IMR-90 (cell line): ENCODE results near the gene TRAT1. TPM values are rescaled to one million over a fixed set of nuclear protein-coding genes. Genes with fewer than 3 reads are reported as not detected.

Experiments used
- ATAC-seq: fragments of 200-7000 bp; cut with Tn5 transposase; 2 replicates; pipeline ENCODE4 v1.9.1; 2020; ENCODE audit warnings: low read depth, mild to moderate bottlenecking, moderate library complexity
- BruUV-seq: library from RNA; stranded (reverse); fragments of 400-500 nt; replicated peaks from 2 replicates; lab custom pipeline; 2021; lab: Mats Ljungman, UMichigan
- CTCF ChIA-PET: fragments of 300-600 bp; formaldehyde crosslinking; extraction: SDS; loops from one replicate; lab custom pipeline; 2021; ENCODE audit warnings: antibody characterized with exemption; lab: Yijun Ruan, JAX
- POLR2A ChIA-PET: fragments of 300-600 bp; sonication (Branson Sonifier 250); formaldehyde crosslinking; loops from one replicate; lab custom pipeline; 2022; ENCODE audit warnings: antibody characterized with exemption; ENCODE audit not compliant: unreplicated experiment; lab: Charles Lee
- DNase-seq: peaks from one replicate; pipeline ENCODE4 v3.0.0; 2013
- H2AFZ ChIP-seq: replicated peaks from 2 replicates; pipeline ENCODE3; 2013; ENCODE audit warnings: low read length, mild to moderate bottlenecking; ENCODE audit not compliant: poor library complexity
- H2AK5ac ChIP-seq: 2 replicates; pipeline ENCODE4 v1.6.1; 2013; ENCODE audit warnings: low read depth, low read length, inconsistent platforms
- H2AK9ac ChIP-seq: replicated peaks from 2 replicates; pipeline ENCODE3; 2013; ENCODE audit warnings: mild to moderate bottlenecking, low read depth, low read length, moderate library complexity; ENCODE audit not compliant: poor library complexity
- H2BK120ac ChIP-seq: 2 replicates; pipeline ENCODE4 v1.6.1; 2013; ENCODE audit warnings: low read depth, low read length, inconsistent platforms
- H2BK15ac ChIP-seq: 3 replicates; pipeline ENCODE4 v1.6.1; 2013; ENCODE audit warnings: low read depth, low read length, inconsistent platforms
- H2BK20ac ChIP-seq: 2 replicates; pipeline ENCODE4 v1.6.1; 2013; ENCODE audit warnings: low read depth, mild to moderate bottlenecking, inconsistent platforms, low read length, moderate library complexity
- H2BK5ac ChIP-seq: 2 replicates; pipeline ENCODE4 v1.6.1; 2013; ENCODE audit warnings: mild to moderate bottlenecking, low read depth, low read length, inconsistent platforms; ENCODE audit not compliant: poor library complexity, severe bottlenecking
- H3K14ac ChIP-seq: replicated peaks from 2 replicates; pipeline ENCODE4 v1.6.1; 2013; ENCODE audit warnings: low read depth, low read length, inconsistent platforms
- H3K18ac ChIP-seq: 2 replicates; pipeline ENCODE4 v1.6.1; 2013; ENCODE audit warnings: low read depth, low read length, control low read depth
- H3K23ac ChIP-seq: 2 replicates; pipeline ENCODE4 v1.6.1; 2013; ENCODE audit warnings: low read depth, low read length, inconsistent platforms
- H3K27ac ChIP-seq: 2 replicates; pipeline ENCODE4 v1.5.1; 2013; ENCODE audit warnings: mild to moderate bottlenecking, control low read depth, low read length; ENCODE audit not compliant: insufficient read depth
- H3K27me3 ChIP-seq: 2 replicates; pipeline ENCODE4 v1.6.1; 2013; ENCODE audit warnings: low read length; ENCODE audit not compliant: control insufficient read depth, insufficient read depth
- H3K36me3 ChIP-seq: 2 replicates; pipeline ENCODE4 v1.6.1; 2013; ENCODE audit warnings: low read length, mixed read lengths; ENCODE audit not compliant: control insufficient read depth, insufficient read depth
- H3K4ac ChIP-seq: 2 replicates; pipeline ENCODE4 v1.6.1; 2013; ENCODE audit warnings: low read depth, low read length, inconsistent platforms
- H3K4me1 ChIP-seq: 2 replicates; pipeline ENCODE4 v1.6.1; 2013; ENCODE audit warnings: low read length, mixed read lengths; ENCODE audit not compliant: control insufficient read depth, insufficient read depth
- H3K4me2 ChIP-seq: 2 replicates; pipeline ENCODE4 v1.6.1; 2013; ENCODE audit warnings: low read depth, mild to moderate bottlenecking, control low read depth, low read length, moderate library complexity
- H3K4me3 ChIP-seq: 2 replicates; pipeline ENCODE4 v1.5.1; 2013; ENCODE audit warnings: low read depth, mild to moderate bottlenecking, control low read depth, low read length, moderate library complexity; ENCODE audit not compliant: insufficient read depth
- H3K56ac ChIP-seq: 2 replicates; pipeline ENCODE4 v1.6.1; 2013; ENCODE audit warnings: low read length, inconsistent platforms; ENCODE audit not compliant: insufficient read depth; ENCODE audit errors: extremely low read depth
- H3K79me1 ChIP-seq, 2 experiments: 2 replicates each; pipeline ENCODE4 v1.6.1; 2013; ENCODE audit warnings: low read length in 2 of 2, inconsistent platforms in 1 of 2, low read depth in 1 of 2
- H3K9ac ChIP-seq: 2 replicates; pipeline ENCODE4 v1.6.1; 2013; ENCODE audit warnings: low read depth, low read length, control low read depth
- H3K9me1 ChIP-seq: 2 replicates; pipeline ENCODE4 v1.6.1; 2013; ENCODE audit warnings: low read length, inconsistent platforms; ENCODE audit not compliant: insufficient read depth
- H3K9me3 ChIP-seq: 2 replicates; pipeline ENCODE4 v1.6.1; 2013; ENCODE audit warnings: low read length; ENCODE audit not compliant: control insufficient read depth, insufficient read depth
- H4K20me1 ChIP-seq: 2 replicates; pipeline ENCODE4 v1.6.1; 2013; ENCODE audit warnings: low read length, inconsistent platforms; ENCODE audit not compliant: insufficient read depth
- H4K5ac ChIP-seq: 2 replicates; pipeline ENCODE4 v1.6.1; 2013; ENCODE audit warnings: mild to moderate bottlenecking, low read depth, low read length, control low read depth
- H4K8ac ChIP-seq, 2 experiments: 2 replicates each; pipeline ENCODE4 v1.6.1; 2013; ENCODE audit warnings: low read depth in 2 of 2, low read length in 2 of 2, control low read depth in 1 of 2, inconsistent platforms in 1 of 2
- H4K91ac ChIP-seq: 2 replicates; pipeline ENCODE4 v1.6.1; 2013; ENCODE audit warnings: low read depth, low read length, inconsistent platforms; ENCODE audit not compliant: insufficient read depth
- SMC3 ChIP-seq: fragments of 150-350 bp; IDR thresholded peaks from 2 replicates; pipeline ENCODE4 v1.6.1; 2016; ENCODE audit warnings: low read depth, mild to moderate bottlenecking, antibody characterized with exemption, low read length, moderate library complexity
- WGBS, 2 experiments: methylation state at CpG; one replicate each; pipeline versions ENCODE4 v1.1.5 to v1.1.7; 2013; ENCODE audit warnings: missing lambda C conversion rate in 2 of 2; ENCODE audit not compliant: insufficient read length in 1 of 2; ENCODE audit errors: extremely low coverage in 2 of 2; 5-methylcytosine and 5-hydroxymethylcytosine counted together
- dilution Hi-C: fragments of 300-500 bp; cut with HindIII; formaldehyde crosslinking; loops from one replicate; pipeline ENCODE4 v1.14.3; 2018; ENCODE audit warnings: low sequenced_read_pairs; ENCODE audit not compliant: unreplicated experiment
- in situ Hi-C: fragments of 300-500 bp; cut with MboI; formaldehyde crosslinking; loops from 3 replicates; pipeline ENCODE4 v1.14.3; 2019; ENCODE audit warnings: low sequenced_read_pairs, inconsistent platforms, mixed read lengths
- intact Hi-C: fragments of 100-400 bp; cut with micrococcal nuclease; formaldehyde crosslinking; loops from 2 replicates; pipeline ENCODE4 v1.10.0; 2022
- polyA plus RNA-seq, 3 experiments: library from polyadenylated mRNA; depleted of rRNA; stranded (reverse); fragments of >200 nt; gene quantifications; 2 replicates each; pipeline ENCODE4 v1.2.3, GENCODE V29; 2012; ENCODE audit warnings: low replicate concordance in 1 of 3
- total RNA-seq: library from RNA; depleted of rRNA; stranded (reverse); fragments of >200 nt; gene quantifications from 2 replicates; pipeline ENCODE4 v1.2.3, GENCODE V29; 2012

The TRAT1 gene
- total and polyA plus RNA-seq, 2 of the 4 experiments (the other 2 are of a cell fraction), result not detected

DNA sequence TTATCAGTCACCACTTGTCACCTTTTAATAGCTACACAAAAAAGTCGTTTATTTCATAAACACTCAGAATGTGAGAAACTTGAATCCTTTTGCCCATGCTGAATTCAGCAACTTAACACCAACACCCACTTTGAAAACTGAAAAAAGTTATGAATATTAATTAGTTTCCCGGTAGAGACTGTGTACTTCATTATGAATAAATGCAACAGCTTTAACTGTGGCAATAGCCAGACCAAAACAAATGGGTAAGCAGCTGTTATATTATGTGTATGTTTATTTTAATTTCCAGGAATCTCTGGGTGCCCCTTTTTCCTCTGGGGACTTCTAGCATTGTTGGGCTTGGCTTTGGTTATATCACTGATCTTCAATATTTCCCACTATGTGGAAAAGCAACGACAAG is 7.8 kb downstream of the TRAT1 start:
- BruUV-seq, result no TSS peak
- no peaks in the 10 kb centered on the region for H3K4me1 ChIP-seq
- H2BK120ac ChIP-seq, result no peak overlapping the region
- H3K36me3 ChIP-seq, result no peaks in the 10 kb centered on the region
- no peak overlapping the region for H3K9ac ChIP-seq
- no peak overlapping the region for H4K5ac ChIP-seq
- H3K27ac ChIP-seq, result no peak overlapping the region
- no peaks in the 10 kb centered on the region for H3K27me3 ChIP-seq
- ChIA-PET CTCF (no interaction called here), POLR2A (no interaction called here)
- no peak overlapping the region for H2BK15ac ChIP-seq
- H2BK20ac ChIP-seq, result no peak overlapping the region
- in situ Hi-C loops, result no loop called here
- H4K8ac ChIP-seq, result no peak overlapping the region
- dilution Hi-C loops, result no loop called here
- no peak overlapping the region for H2AFZ ChIP-seq
- H2BK5ac ChIP-seq, result no peak overlapping the region
- H4K20me1 ChIP-seq, result no peaks in the 10 kb centered on the region
- no peak overlapping the region for H3K4me3 ChIP-seq
- H3K23ac ChIP-seq, result no peak overlapping the region
- no peak overlapping the region for H3K56ac ChIP-seq
- H3K14ac ChIP-seq, result no peak overlapping the region
- intact Hi-C loops, result no loop called here
- DNase-seq (no peak), ATAC-seq (no peak)
- no peak for TF ChIP-seq SMC3
- no peaks in the 10 kb centered on the region for H3K9me1 ChIP-seq
- no peak overlapping the region for H3K18ac ChIP-seq
- H3K9me3 ChIP-seq, result no peaks in the 10 kb centered on the region
- no peak overlapping the region for H3K4ac ChIP-seq
- no peak overlapping the region for H3K4me2 ChIP-seq
- WGBS, 2 experiments, result no CpG with 5 or more reads among the region's 3 CpGs
- no peaks in the 10 kb centered on the region for H3K79me1 ChIP-seq
- H2AK5ac ChIP-seq, result no peak overlapping the region
- H2AK9ac ChIP-seq, result no peak overlapping the region
- no peak overlapping the region for H4K91ac ChIP-seq
